GM12878 (cell line): Measurements from ENCODE around the gene FANCC. TPM values are rescaled to one million over a fixed set of nuclear protein-coding genes. Genes with fewer than 3 reads are reported as not detected.

ENCODE experiments used
- BACH1 ChIP-seq: fragments of 450-650 bp; IDR thresholded peaks from 2 replicates; pipeline ENCODE4 v1.6.1; 2017; ENCODE audit warnings: mild to moderate bottlenecking, borderline replicate concordance
- TCF7 ChIP-seq: IDR thresholded peaks from 2 replicates; pipeline ENCODE4 v1.6.1; 2014; ENCODE audit warnings: antibody characterized with exemption, borderline replicate concordance
- polyA plus RNA-seq, 11 experiments: library from polyadenylated mRNA; depleted of rRNA in 4 of 11; unstranded in 6 of 11; stranded (reverse) in 5 of 11; fragments of >200 nt; fragmentation: Nextera tagmentation in 4 of 11; fragmentation: Illumina TruSeq in 1 of 11; extraction: Ambion mirVana in 4 of 11; extraction: Trizol in 1 of 11; gene quantifications; 1 replicate in 1 of 11; 2 replicates in 10 of 11; pipeline versions ENCODE4 v1.2.1 to v1.2.3, GENCODE V29; 2011 to 2016; ENCODE audit warnings: inconsistent platforms in 2 of 11, missing spikeins in 2 of 11, low read depth in 1 of 11
- total RNA-seq, 4 experiments: library from RNA; depleted of rRNA in 3 of 4; stranded (reverse); fragments of >200 nt in 3 of 4; fragmentation: Illumina TruSeq in 1 of 4; extraction: Trizol in 1 of 4; gene quantifications; 2 replicates each; pipeline versions ENCODE4 v1.2.1 to v1.2.3, GENCODE V29; 2013 to 2021
- TF ChIP-seq, protein P1 (sequence below): IDR thresholded peaks from 2 replicates; pipeline ENCODE4 v1.6.1; 2012; ENCODE audit warnings: improper control_type of control experiment, low read depth, low read length; ENCODE audit not compliant: insufficient replicate concordance
- TF ChIP-seq, protein P2 (sequence below): fragments of 450-650 bp; IDR thresholded peaks from 2 replicates; pipeline ENCODE4 v1.6.1; 2018; ENCODE audit warnings: mild to moderate bottlenecking, low read depth, moderate library complexity; ENCODE audit not compliant: partially characterized antibody

FANCC gene
- total and polyA plus RNA-seq, 10 of the 15 experiments (the other 5 are each of a cell fraction or from before 2014, with no cell fraction given): 1.2 to 16.8 (median 10.5) TPM

DNA sequence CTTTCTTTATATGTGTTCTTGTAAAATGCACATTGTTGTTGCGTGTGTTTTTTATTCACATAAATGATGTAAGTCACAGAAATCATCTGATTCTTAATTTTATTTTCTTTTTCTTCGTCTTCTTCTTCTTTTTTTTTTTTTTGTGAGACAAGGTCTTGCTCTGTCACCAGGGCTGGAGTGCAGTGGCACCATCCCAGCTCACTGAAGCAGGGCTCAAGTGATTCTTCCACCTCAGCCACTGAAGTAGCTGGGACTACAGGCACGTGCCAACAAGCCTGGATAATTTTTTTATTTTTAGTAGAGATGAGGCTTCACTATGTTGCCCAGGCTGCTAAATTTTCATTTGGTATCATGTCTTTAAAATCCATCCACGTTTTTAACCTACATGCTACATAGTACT is 28.5 kb upstream of the FANCC start (continued):
- TF ChIP-seq, protein P1, sequence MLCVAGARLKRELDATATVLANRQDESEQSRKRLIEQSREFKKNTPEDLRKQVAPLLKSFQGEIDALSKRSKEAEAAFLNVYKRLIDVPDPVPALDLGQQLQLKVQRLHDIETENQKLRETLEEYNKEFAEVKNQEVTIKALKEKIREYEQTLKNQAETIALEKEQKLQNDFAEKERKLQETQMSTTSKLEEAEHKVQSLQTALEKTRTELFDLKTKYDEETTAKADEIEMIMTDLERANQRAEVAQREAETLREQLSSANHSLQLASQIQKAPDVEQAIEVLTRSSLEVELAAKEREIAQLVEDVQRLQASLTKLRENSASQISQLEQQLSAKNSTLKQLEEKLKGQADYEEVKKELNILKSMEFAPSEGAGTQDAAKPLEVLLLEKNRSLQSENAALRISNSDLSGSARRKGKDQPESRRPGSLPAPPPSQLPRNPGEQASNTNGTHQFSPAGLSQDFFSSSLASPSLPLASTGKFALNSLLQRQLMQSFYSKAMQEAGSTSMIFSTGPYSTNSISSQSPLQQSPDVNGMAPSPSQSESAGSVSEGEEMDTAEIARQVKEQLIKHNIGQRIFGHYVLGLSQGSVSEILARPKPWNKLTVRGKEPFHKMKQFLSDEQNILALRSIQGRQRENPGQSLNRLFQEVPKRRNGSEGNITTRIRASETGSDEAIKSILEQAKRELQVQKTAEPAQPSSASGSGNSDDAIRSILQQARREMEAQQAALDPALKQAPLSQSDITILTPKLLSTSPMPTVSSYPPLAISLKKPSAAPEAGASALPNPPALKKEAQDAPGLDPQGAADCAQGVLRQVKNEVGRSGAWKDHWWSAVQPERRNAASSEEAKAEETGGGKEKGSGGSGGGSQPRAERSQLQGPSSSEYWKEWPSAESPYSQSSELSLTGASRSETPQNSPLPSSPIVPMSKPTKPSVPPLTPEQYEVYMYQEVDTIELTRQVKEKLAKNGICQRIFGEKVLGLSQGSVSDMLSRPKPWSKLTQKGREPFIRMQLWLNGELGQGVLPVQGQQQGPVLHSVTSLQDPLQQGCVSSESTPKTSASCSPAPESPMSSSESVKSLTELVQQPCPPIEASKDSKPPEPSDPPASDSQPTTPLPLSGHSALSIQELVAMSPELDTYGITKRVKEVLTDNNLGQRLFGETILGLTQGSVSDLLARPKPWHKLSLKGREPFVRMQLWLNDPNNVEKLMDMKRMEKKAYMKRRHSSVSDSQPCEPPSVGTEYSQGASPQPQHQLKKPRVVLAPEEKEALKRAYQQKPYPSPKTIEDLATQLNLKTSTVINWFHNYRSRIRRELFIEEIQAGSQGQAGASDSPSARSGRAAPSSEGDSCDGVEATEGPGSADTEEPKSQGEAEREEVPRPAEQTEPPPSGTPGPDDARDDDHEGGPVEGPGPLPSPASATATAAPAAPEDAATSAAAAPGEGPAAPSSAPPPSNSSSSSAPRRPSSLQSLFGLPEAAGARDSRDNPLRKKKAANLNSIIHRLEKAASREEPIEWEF: no peak
- TF ChIP-seq BACH1: no peak
- TF ChIP-seq, protein P2, sequence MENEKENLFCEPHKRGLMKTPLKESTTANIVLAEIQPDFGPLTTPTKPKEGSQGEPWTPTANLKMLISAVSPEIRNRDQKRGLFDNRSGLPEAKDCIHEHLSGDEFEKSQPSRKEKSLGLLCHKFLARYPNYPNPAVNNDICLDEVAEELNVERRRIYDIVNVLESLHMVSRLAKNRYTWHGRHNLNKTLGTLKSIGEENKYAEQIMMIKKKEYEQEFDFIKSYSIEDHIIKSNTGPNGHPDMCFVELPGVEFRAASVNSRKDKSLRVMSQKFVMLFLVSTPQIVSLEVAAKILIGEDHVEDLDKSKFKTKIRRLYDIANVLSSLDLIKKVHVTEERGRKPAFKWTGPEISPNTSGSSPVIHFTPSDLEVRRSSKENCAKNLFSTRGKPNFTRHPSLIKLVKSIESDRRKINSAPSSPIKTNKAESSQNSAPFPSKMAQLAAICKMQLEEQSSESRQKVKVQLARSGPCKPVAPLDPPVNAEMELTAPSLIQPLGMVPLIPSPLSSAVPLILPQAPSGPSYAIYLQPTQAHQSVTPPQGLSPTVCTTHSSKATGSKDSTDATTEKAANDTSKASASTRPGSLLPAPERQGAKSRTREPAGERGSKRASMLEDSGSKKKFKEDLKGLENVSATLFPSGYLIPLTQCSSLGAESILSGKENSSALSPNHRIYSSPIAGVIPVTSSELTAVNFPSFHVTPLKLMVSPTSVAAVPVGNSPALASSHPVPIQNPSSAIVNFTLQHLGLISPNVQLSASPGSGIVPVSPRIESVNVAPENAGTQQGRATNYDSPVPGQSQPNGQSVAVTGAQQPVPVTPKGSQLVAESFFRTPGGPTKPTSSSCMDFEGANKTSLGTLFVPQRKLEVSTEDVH: no peak
- no peak for TF ChIP-seq TCF7
